ENCODE measurements around the gene ENO2. TPM values are rescaled to one million over a fixed set of nuclear protein-coding genes. Genes with fewer than 3 reads are reported as not detected.
A peak's percentile ranks its signal among the peaks of the same experiment; 100 is the strongest.

The ENO2 gene
- total and polyA plus RNA-seq, 2 experiments from 2014 or later: 43.5 to 53.5 TPM

GRCh38 chr12:6928022-6928702 is 13.8 kb downstream of the ENO2 start:
- Histone ChIP-seq H3K79me2 (replicated peaks; ENCODE audit: insufficient read depth) (peaks cover 55% of the 10 kb centered on the region), H3K27ac (ENCODE audit: low read depth) (no peak overlapping the region), H3F3A (replicated peaks; ENCODE audit: low read depth) (peaks cover 33% of the 10 kb centered on the region), H3K9me2 (ENCODE audit: insufficient read depth) (no peaks in the 10 kb centered on the region), H3K4me1 (ENCODE audit: insufficient read depth) (peaks cover 51% of the 10 kb centered on the region), H2AFZ (no peak overlapping the region), H3K27me3 (ENCODE audit: insufficient read depth) (no peaks in the 10 kb centered on the region), H3K36me3 (ENCODE audit: insufficient read depth) (no peaks in the 10 kb centered on the region; the same call in 1 of the 2 replicates), H3K4me3 (peak overlapping the region; percentile 97), H4K20me1 (replicated peaks; ENCODE audit: insufficient read depth) (peaks cover 20% of the 10 kb centered on the region), H3K4me2 (peak overlapping the region; percentile 99)
- Mint-ChIP-seq H3K36me3 (ENCODE audit: low read depth) (peaks cover 26% of the 10 kb centered on the region), H3K27ac (peak overlapping the region; percentile 82), H3K27me3 (ENCODE audit: insufficient read depth, low read depth, poor library complexity) (peaks cover 33% of the 10 kb centered on the region), H3K4me3 (peak overlapping the region; percentile 97), H3K9me3 (no peaks in the 10 kb centered on the region; the same call in 1 of the 3 replicates), H3K4me1 (peaks cover 57% of the 10 kb centered on the region)
- ATAC-seq: no peak
- DNase-seq (ENCODE audit: low spot score): peak; percentile 47
- TF ChIP-seq EZH2phosphoT487 (IDR thresholded peaks at IDR 0.05; ENCODE audit: unreplicated experiment) (no peak), NANOG (IDR thresholded peaks at IDR 0.05; ENCODE audit: borderline replicate concordance) (no peak), STAT1 (IDR thresholded peaks at IDR 0.05; ENCODE audit: unreplicated experiment) (no peak), JUNB (IDR thresholded peaks at IDR 0.05; ENCODE audit: unreplicated experiment) (no peak), ZNF114 (CRISPR knock-in tag; IDR thresholded peaks at IDR 0.05) (no peak), CREB1 (CRISPR knock-in tag; IDR thresholded peaks at IDR 0.05; ENCODE audit: low read depth) (no peak), ETS1 (IDR thresholded peaks at IDR 0.05) (no peak), POLR2AphosphoS5 (IDR thresholded peaks at IDR 0.05; ENCODE audit: low read depth) (no peak), ZNF462 (CRISPR knock-in tag; IDR thresholded peaks at IDR 0.05) (no peak), EZH2 (IDR thresholded peaks at IDR 0.05; ENCODE audit: low read depth, unreplicated experiment) (no peak), ZNF331 (CRISPR knock-in tag; IDR thresholded peaks at IDR 0.05; ENCODE audit: low read depth) (no peak)
- TF ChIP-seq, protein P1, sequence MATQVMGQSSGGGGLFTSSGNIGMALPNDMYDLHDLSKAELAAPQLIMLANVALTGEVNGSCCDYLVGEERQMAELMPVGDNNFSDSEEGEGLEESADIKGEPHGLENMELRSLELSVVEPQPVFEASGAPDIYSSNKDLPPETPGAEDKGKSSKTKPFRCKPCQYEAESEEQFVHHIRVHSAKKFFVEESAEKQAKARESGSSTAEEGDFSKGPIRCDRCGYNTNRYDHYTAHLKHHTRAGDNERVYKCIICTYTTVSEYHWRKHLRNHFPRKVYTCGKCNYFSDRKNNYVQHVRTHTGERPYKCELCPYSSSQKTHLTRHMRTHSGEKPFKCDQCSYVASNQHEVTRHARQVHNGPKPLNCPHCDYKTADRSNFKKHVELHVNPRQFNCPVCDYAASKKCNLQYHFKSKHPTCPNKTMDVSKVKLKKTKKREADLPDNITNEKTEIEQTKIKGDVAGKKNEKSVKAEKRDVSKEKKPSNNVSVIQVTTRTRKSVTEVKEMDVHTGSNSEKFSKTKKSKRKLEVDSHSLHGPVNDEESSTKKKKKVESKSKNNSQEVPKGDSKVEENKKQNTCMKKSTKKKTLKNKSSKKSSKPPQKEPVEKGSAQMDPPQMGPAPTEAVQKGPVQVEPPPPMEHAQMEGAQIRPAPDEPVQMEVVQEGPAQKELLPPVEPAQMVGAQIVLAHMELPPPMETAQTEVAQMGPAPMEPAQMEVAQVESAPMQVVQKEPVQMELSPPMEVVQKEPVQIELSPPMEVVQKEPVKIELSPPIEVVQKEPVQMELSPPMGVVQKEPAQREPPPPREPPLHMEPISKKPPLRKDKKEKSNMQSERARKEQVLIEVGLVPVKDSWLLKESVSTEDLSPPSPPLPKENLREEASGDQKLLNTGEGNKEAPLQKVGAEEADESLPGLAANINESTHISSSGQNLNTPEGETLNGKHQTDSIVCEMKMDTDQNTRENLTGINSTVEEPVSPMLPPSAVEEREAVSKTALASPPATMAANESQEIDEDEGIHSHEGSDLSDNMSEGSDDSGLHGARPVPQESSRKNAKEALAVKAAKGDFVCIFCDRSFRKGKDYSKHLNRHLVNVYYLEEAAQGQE (IDR thresholded peaks at IDR 0.05; ENCODE audit: unreplicated experiment): no peak
- TF ChIP-seq, protein P2, sequence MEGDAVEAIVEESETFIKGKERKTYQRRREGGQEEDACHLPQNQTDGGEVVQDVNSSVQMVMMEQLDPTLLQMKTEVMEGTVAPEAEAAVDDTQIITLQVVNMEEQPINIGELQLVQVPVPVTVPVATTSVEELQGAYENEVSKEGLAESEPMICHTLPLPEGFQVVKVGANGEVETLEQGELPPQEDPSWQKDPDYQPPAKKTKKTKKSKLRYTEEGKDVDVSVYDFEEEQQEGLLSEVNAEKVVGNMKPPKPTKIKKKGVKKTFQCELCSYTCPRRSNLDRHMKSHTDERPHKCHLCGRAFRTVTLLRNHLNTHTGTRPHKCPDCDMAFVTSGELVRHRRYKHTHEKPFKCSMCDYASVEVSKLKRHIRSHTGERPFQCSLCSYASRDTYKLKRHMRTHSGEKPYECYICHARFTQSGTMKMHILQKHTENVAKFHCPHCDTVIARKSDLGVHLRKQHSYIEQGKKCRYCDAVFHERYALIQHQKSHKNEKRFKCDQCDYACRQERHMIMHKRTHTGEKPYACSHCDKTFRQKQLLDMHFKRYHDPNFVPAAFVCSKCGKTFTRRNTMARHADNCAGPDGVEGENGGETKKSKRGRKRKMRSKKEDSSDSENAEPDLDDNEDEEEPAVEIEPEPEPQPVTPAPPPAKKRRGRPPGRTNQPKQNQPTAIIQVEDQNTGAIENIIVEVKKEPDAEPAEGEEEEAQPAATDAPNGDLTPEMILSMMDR (conservative IDR thresholded peaks at IDR 0.05; ENCODE audit: low read depth in 2 of 2): no peak

All from GM23338 (cell line).